OCI-LY3 (cell line): ENCODE data around the gene PDK1.

Experiments
- CTCF ChIP-seq: fragments of 200-600, 300-600 bp; sonication (generic); IDR thresholded peaks from 2 replicates; pipeline ENCODE4 v1.5.1; 2014; ENCODE audit warnings: antibody characterized with exemption, low read length, low read depth
- EZH2phosphoT487 ChIP-seq: fragments of 200-600 bp; shearing (Covaris generic); IDR thresholded peaks from 2 replicates; pipeline ENCODE4 v1.6.1; 2018; ENCODE audit warnings: antibody characterized with exemption, mixed run types, low read depth

- TF ChIP-seq CTCF = no peak
- TF ChIP-seq EZH2phosphoT487 = no peak
Measured at GRCh38 chr2:172533687-172534086, 22.2 kb upstream of the PDK1 start.
